ENCODE results near the gene ABTB1.

The ABTB1 gene

GRCh38 chr3:127726894-127727293 is 54.1 kb downstream of the ABTB1 start:
- no peak for DNase-seq

GRCh38 chr3:127728417-127729015 is 55.8 kb downstream of the ABTB1 start:
- DNase-seq = no peak

GRCh38 chr3:127729556-127730056 is 56.9 kb downstream of the ABTB1 start:
- no peak for DNase-seq

- DNase-seq = no peak
Observed at GRCh38 chr3:127730171-127730570, 57.4 kb downstream of the ABTB1 start.

Measured in NCI-H2081 treated with DMSO at 0.1 percent for 48 hours (cell line).